ENCODE measurements around the gene TMPRSS11B.

GRCh38 chr4:68216501-68216900, 29.0 kb downstream of the TMPRSS11B start:
- TF ChIP-seq CTCF (conservative IDR thresholded peaks at IDR 0.05) (no peak), ZFX (IDR thresholded peaks at IDR 0.05) (no peak)

Data from C4-2B (cell line).